ENCODE measurements around the gene ANKLE1.
"Not testable (repeated sequence)": the region's sequence is repeated elsewhere in the genome, so short reads cannot be mapped to it uniquely, and the experiment has no call there.

ANKLE1 gene

GRCh38 chr19:17248011-17248776 lies 33.5 kb upstream of the ANKLE1 start:
- DNase-seq (ENCODE audit: low read depth in 2 of 2) = no peak

GRCh38 chr19:17249887-17250548 lies 31.7 kb upstream of the ANKLE1 start:
- DNase-seq (ENCODE audit: low read depth in 2 of 2) = no peak

DNA sequence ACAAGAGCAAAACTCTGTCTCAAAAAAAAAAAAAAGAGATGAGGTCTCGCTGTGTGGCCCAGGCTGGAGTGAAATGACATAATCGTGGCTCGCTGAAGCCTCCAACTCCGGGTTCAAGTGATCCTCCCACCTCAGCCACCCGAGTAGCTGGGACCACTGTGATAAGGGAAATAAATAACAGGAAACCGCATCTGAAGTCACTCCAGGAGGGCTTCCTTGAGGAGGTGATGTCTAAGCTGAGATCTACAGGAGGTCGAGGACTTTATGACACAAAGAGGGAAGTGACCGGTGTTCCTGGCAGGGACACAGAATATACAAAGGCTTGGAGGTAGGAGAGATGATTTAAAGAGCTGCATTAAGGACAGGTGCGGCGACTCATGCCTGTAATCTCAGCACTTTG lies 27.1 kb upstream of the ANKLE1 start:
- DNase-seq (ENCODE audit: low read depth in 2 of 2) = no peak

GRCh38 chr19:17255150-17255621 lies 26.5 kb upstream of the ANKLE1 start:
- DNase-seq (ENCODE audit: low read depth in 2 of 2) = no peak

GRCh38 chr19:17256130-17256529 lies 25.6 kb upstream of the ANKLE1 start:
- DNase-seq (ENCODE audit: low read depth in 2 of 2) = no peak

GRCh38 chr19:17259118-17259780 lies 22.5 kb upstream of the ANKLE1 start:
- DNase-seq (ENCODE audit: low read depth in 2 of 2) = no peak

GRCh38 chr19:17259934-17260333 lies 21.8 kb upstream of the ANKLE1 start:
- no peak for DNase-seq (ENCODE audit: low read depth in 2 of 2)

DNA sequence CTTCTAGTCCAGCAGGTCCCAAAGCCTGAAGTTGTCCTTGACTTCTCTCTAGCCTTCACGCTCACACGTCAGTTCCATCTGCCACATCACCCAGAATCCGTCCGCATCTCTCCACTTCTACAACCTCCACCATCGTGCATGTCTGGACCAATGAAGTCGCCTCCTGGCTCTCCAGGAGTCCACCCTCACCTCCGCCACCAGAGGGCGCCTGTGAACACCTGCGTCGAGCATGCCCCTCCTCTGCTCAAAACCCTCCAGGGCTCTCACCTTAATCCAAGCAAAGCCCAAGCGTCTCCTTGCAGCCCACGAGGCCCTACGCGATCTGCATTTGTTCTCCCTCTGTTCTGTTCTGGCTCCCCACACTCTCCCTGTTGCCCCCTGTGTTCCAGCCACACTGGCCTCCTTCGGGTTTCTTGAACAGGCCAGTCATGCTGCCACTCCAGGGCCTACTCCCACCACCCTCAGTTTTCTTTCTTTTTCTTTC lies 20.8 kb upstream of the ANKLE1 start:
- peak; percentile 83 to 89 for DNase-seq (ENCODE audit: low read depth in 2 of 2)

DNA sequence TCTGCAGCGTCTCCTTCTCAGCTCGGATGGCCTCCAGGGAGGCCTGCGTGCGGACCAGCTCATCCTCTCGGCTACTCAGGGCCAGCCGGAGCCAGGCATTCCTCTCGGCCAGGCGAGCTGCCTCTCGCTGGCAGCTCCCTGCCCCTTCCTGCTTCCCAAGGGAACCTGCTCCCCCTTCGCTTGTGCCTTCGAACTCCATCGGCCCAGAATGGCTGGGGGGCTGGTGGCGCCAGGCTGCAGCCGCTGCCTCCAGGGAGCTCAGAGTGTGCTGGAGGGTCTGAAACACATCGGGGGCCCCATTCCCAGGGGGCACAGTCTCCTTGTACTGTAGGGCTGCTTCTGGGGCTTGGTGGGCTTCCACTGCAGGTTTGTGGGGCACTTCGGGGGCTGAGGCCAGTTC lies 19.1 kb upstream of the ANKLE1 start:
- DNase-seq (ENCODE audit: low read depth in 2 of 2) = no peak

- DNase-seq (ENCODE audit: low read depth in 2 of 2) = no peak
Measured at GRCh38 chr19:17263712-17264640, 17.7 kb upstream of the ANKLE1 start.

DNA sequence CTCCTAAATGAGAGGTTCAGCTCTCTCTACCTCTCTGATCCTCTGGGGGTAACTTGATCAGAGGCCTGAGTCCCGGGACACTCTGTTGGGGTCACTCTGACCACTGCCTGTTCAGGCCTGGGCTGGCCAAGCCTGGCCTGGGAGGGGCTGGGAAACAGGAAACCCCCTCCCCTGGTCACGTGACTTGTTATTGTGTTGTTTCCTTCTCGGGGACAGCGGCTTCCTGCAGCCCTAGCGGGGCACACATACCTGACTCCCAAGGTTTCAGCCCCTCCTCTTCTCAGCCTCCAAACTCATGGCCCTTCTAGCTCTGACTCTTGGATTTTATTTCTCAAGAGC lies 17.1 kb upstream of the ANKLE1 start, which contains the start of gene USHBP1:
USHBP1 (minus strand) TSS at position 105 of the 339 bp plus-strand sequence. CDS start 446 bp downstream, outside the sequence.
- DNase-seq (ENCODE audit: low read depth in 2 of 2) = no peak

GRCh38 chr19:17266026-17266425 lies 15.7 kb upstream of the ANKLE1 start:
- DNase-seq (ENCODE audit: low read depth in 2 of 2) = no peak

GRCh38 chr19:17266589-17266974 lies 15.1 kb upstream of the ANKLE1 start:
- no peak for DNase-seq (ENCODE audit: low read depth in 2 of 2)

- DNase-seq (ENCODE audit: low read depth in 2 of 2) = peak; percentile 95 to 96
Measured at GRCh38 chr19:17266975-17267788, 14.5 kb upstream of the ANKLE1 start, which contains the start of gene BABAM1. Gene BABAM1, plus strand, starts transcription at chr19:17267443. Its CDS starts 1,364 bp downstream, at chr19:17268807.

DNA sequence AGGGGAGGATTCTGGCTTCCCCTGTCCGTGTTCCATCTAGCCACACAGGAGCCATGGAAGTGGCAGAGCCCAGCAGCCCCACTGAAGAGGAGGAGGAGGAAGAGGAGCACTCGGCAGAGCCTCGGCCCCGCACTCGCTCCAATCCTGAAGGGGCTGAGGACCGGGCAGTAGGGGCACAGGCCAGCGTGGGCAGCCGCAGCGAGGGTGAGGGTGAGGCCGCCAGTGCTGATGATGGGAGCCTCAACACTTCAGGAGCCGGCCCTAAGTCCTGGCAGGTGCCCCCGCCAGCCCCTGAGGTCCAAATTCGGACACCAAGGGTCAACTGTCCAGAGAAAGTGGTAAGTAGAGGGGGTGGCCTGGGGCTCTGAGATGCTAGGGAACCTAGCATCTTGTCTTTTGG lies 12.9 kb upstream of the ANKLE1 start:
- DNase-seq (ENCODE audit: low read depth in 2 of 2) = no peak

DNA sequence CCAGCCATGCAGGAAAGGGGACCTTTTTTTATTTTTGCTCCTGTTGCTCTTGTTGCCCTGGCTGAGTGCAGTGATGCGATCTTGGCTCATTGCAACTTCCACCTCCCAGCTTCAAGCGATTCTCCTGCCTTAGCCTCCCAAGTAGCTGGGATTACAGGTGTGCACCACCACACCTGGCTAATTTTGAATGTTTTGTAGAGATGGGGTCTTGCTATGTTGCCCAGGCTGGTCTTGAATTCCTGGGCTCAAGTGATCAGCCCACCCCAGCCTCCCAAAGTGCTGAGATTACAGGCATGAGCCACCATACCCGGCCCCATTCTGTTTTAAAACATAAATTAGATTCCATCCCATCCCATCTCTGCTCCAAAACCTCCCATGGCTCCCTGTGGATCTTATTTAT lies 6.8 kb upstream of the ANKLE1 start:
- not testable (repeated sequence) for DNase-seq (ENCODE audit: low read depth in 2 of 2)

DNA sequence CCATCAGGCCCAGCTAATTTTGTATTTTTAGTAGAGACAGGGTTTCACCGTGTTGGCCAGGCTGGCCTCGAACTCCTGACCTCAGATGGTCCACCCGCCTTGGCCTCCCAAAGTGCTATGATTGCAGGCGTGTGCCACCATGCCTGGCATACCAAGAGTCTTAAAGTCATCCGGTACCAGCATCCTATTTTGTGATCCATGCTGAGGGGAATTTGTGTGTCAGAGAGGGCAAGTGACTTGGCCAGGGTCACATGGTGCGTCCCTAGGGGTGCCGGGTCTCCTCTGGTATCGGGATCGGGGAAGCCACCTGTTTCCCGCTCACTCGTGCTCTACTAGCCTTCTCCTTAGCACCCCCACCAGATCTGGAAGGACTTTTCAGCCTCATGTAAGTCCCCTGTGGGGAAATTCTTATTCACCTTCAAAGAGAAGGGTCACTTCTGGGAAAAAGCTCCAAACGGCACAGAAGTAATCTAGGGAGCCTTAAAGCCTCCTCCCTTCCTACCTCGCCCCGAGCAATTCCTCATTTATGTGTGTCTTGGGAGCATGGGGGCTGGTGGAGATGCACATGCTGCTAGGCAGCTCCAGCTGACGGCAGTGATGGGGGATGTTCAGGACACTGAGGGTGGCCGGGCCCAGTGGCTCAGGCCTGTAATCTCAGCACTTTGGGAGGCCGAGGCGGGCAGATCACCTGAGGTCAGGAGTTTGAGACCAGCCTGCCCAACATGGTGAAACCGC lies 6.1 kb upstream of the ANKLE1 start:
- no peak for DNase-seq (ENCODE audit: low read depth in 2 of 2)

DNA sequence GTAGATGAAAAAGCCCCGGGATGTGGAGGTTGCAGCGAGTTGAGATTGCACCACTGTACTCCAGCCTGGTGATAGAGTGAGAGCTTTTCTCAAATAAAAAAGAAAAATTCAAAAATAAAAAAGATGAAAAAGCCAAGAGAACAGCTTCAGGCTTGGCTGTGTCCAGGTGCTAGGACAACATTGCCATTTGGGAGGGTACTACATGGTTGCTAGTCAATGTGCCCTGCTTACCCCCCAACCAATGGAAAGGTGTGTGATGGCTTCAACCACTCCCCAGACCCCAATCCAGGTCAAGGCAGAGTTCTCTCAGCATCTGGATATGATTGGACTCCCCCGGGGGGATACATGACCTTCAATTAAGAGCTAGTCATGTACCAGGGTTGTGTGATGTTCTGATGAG lies 2.3 kb upstream of the ANKLE1 start:
- DNase-seq (ENCODE audit: low read depth in 2 of 2) = no peak

DNA sequence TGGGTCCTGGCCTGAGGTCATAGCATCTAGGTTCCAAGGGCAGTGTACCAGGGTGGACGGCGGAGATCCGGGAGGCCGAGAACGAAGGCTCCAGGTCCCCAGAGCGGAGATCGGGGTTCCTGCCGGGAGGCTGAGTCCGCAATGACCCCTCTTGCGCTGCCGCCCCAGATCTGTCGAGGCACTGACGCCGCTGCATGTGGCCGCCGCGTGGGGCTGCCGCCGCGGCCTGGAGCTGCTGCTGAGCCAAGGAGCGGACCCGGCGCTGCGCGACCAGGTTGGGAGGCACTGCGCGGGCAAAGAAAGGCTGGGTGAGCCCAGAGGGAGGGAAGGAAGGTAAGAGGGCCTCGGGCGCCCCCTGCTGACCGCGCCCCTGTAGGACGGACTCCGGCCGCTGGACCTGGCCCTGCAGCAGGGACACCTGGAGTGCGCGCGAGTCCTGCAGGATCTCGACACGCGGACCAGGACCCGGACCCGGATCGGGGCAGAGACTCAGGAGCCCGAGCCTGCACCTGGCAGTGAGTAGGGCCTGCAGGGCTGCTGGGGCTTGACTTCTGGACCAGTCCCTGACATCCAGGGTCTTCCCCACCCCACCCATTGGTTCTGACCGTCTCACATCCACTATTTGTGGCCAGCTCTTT lies 906 bp downstream of the ANKLE1 start:
- DNase-seq (ENCODE audit: low read depth in 2 of 2) = peak; percentile 70
